ENCODE measurements around the gene TIGD1.

- TF ChIP-seq CTCF (conservative IDR thresholded peaks at IDR 0.05; ENCODE audit: low read depth in 2 of 2) (no peak), CREB1 (CRISPR knock-in tag; IDR thresholded peaks at IDR 0.05; ENCODE audit: low read depth) (no peak), EZH2phosphoT487 (IDR thresholded peaks at IDR 0.05; ENCODE audit: unreplicated experiment) (no peak), EZH2 (IDR thresholded peaks at IDR 0.05; ENCODE audit: low read depth, unreplicated experiment) (no peak), ETS1 (IDR thresholded peaks at IDR 0.05) (no peak), JUNB (IDR thresholded peaks at IDR 0.05; ENCODE audit: unreplicated experiment) (no peak)
Observed at GRCh38 chr2:232577841-232578240, 27.5 kb upstream of the TIGD1 start.

All from GM23338 (cell line).